ENCODE measurements around the gene RANBP1. TPM values are rescaled to one million over a fixed set of nuclear protein-coding genes. Genes with fewer than 3 reads are reported as not detected.
"Not testable (repeated sequence)": the region's sequence is repeated elsewhere in the genome, so short reads cannot be mapped to it uniquely, and the experiment has no call there.

The RANBP1 gene
- total RNA-seq, result 100 to 1,000 TPM; 116 to 180 (median 140) TPM

GRCh38 chr22:20115691-20116375, at the start of gene RANBP1:
RANBP1 (plus strand) TSS chr22:20116104; CDS start chr22:20116185, 81 bp downstream.
- Histone ChIP-seq H3K36me3 (peaks cover 30 to 73% (median 70%) of the 10 kb centered on the region in 4 donors), H3K27ac (replicated peaks in 1 of 4) (peak within 1 kb of the TSS; percentile 85 to 91 (median 88)), H3K4me1 (peaks cover 35 to 57% (median 47%) of the 10 kb centered on the region in 4 donors), H3K4me3 (peak within 1 kb of the TSS; percentile 80 to 91 (median 86)), H3K27me3 (no peaks in the 10 kb centered on the region), H3K9me3 (no peaks in the 10 kb centered on the region)
- intact Hi-C loops (cut with DNase I), result no loop called here
- no peak for DNase-seq (ENCODE audit: extremely low spot score)
- 70% methylated on average over 26 of the region's 30 CpGs for WGBS
- TF ChIP-seq, protein P1, sequence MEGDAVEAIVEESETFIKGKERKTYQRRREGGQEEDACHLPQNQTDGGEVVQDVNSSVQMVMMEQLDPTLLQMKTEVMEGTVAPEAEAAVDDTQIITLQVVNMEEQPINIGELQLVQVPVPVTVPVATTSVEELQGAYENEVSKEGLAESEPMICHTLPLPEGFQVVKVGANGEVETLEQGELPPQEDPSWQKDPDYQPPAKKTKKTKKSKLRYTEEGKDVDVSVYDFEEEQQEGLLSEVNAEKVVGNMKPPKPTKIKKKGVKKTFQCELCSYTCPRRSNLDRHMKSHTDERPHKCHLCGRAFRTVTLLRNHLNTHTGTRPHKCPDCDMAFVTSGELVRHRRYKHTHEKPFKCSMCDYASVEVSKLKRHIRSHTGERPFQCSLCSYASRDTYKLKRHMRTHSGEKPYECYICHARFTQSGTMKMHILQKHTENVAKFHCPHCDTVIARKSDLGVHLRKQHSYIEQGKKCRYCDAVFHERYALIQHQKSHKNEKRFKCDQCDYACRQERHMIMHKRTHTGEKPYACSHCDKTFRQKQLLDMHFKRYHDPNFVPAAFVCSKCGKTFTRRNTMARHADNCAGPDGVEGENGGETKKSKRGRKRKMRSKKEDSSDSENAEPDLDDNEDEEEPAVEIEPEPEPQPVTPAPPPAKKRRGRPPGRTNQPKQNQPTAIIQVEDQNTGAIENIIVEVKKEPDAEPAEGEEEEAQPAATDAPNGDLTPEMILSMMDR (IDR thresholded peaks at IDR 0.05), result no peak
- TF ChIP-seq POLR2AphosphoS5 (IDR thresholded peaks at IDR 0.05) (no peak), EP300 (IDR thresholded peaks at IDR 0.05) (no peak), POLR2A (IDR thresholded peaks at IDR 0.05; ENCODE audit: low read depth) (no peak)

GRCh38 chr22:20066617-20067383, 49.1 kb upstream of the RANBP1 start:
- Histone ChIP-seq H3K4me3 (no peak overlapping the region), H3K36me3 (peaks cover 5 to 49% (median 33%) of the 10 kb centered on the region in 4 donors), H3K4me1 (no peaks in the 10 kb centered on the region), H3K27me3 (no peaks in the 10 kb centered on the region), H3K27ac (replicated peaks in 1 of 4) (no peak overlapping the region), H3K9me3 (no peaks in the 10 kb centered on the region)
- TF ChIP-seq EP300 (IDR thresholded peaks at IDR 0.05), result no peak
- no peak for DNase-seq (ENCODE audit: extremely low spot score)
- intact Hi-C loops (cut with DNase I), result no loop called here
- 95% methylated on average over 6 of the region's 11 CpGs for WGBS

DNA sequence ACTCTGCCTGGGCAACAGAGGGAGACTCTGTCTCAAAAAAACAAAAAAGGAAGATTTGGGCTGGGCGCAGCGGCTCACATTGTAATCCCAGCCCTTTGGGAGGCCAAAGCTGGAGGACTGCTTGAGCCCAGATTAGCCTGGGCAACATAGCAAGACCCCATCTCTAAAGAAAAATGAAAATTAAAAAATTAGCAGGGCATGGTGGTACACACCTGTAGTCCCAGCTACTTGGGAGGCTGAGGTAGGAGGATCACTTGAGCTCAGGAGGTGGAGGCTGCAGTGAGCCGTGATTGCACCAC, 48.6 kb upstream of the RANBP1 start:
- DNase-seq (ENCODE audit: extremely low spot score); H3K27me3 ChIP-seq; H3K9me3 ChIP-seq; intact Hi-C loops (cut with DNase I); H3K27ac ChIP-seq (replicated peaks in 1 of 4); H3K4me3 ChIP-seq; H3K4me1 ChIP-seq: not testable (repeated sequence)
- WGBS, result 96% methylated on average over 3 of the region's 3 CpGs
- H3K36me3 ChIP-seq, result peaks cover 3 to 44% (median 28%) of the 10 kb centered on the region in 4 donors

DNA sequence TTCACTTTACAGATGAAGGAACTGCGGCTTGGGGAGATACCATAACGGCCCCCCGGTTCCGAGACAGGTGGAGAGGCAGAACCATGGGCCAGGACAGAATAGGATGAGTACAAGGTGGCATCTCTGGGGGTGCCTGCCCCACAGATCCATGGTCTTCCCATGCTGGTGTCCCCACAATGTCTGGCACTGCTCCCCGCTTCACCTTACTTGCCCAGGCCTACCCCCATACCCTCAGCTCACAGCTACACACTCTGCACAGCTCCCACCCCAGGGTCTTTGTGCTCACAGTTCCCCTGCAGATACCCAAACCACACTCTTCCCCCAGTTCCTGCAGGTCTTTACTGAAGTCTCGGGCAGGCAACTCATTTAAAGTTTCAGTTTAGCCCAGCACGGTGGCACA, 47.3 kb upstream of the RANBP1 start:
- no peak overlapping the region for H3K27ac ChIP-seq (replicated peaks in 1 of 4)
- no peaks in the 10 kb centered on the region for H3K27me3 ChIP-seq
- peaks cover 0 to 31% (median 15%) of the 10 kb centered on the region in 4 donors for H3K36me3 ChIP-seq
- H3K4me3 ChIP-seq, result no peak overlapping the region
- DNase-seq (ENCODE audit: extremely low spot score), result no peak
- H3K4me1 ChIP-seq, result no peaks in the 10 kb centered on the region
- TF ChIP-seq EP300 (IDR thresholded peaks at IDR 0.05), result no peak
- intact Hi-C loops (cut with DNase I), result no loop called here
- H3K9me3 ChIP-seq, result no peaks in the 10 kb centered on the region
- WGBS, result 96% methylated on average over 7 of the region's 7 CpGs

DNA sequence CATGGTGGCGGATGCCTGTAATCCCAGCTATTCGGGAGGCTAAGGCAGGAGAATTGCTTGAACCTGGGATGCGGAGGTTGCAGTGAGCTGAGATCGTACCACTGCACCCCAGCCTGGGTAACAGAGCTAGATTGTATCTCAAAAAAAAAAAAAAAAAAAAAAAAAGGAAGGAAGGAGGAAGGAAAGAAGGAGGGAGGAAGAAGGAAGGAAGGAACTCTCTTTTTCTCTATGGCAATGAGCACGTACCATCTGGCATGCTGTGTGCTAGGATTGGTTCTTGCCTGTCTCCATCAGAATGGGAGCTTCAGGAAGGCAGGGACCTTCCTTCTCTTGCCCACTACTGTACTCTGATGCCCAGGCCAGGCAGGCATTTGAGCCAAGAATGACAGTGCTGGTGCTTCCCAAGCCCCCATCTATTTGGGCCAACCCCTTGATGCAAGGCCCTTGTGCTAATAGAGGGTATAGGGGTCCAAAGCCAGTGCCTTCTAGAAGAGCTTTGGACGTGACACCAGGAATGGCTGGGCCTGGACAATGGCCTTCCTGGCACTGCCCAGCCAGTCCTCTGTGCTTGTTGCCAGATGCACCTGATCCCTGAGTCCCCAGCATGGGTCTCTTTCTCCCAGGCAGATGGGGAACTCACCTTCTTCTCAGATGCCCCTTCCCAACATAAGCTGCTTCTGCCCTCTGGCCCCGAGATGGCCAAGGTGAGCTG, 46.4 kb upstream of the RANBP1 start:
- DNase-seq (ENCODE audit: extremely low spot score), result no peak
- TF ChIP-seq EP300 (IDR thresholded peaks at IDR 0.05) (no peak), POLR2A (IDR thresholded peaks at IDR 0.05; ENCODE audit: low read depth) (no peak), POLR2AphosphoS5 (IDR thresholded peaks at IDR 0.05) (no peak)
- TF ChIP-seq, protein P1 (IDR thresholded peaks at IDR 0.05), result no peak
- Histone ChIP-seq H3K27me3 (no peaks in the 10 kb centered on the region), H3K4me3 (no peak overlapping the region), H3K36me3 (peaks cover 0 to 22% (median 6%) of the 10 kb centered on the region in 4 donors), H3K4me1 (no peaks in the 10 kb centered on the region), H3K27ac (replicated peaks in 1 of 4) (no peak overlapping the region), H3K9me3 (no peaks in the 10 kb centered on the region)
- intact Hi-C loops (cut with DNase I), result no loop called here
- 96% methylated on average over 5 of the region's 7 CpGs for WGBS

GRCh38 chr22:20071524-20071972, 44.4 kb upstream of the RANBP1 start:
- Histone ChIP-seq H3K27me3 (no peaks in the 10 kb centered on the region), H3K9me3 (no peaks in the 10 kb centered on the region), H3K4me1 (no peaks in the 10 kb centered on the region), H3K36me3 (peaks cover 0 to 2% (median 0%) of the 10 kb centered on the region in 4 donors), H3K4me3 (no peak overlapping the region), H3K27ac (replicated peaks in 1 of 4) (no peak overlapping the region)
- 88% methylated on average over 8 of the region's 8 CpGs for WGBS
- DNase-seq (ENCODE audit: extremely low spot score), result no peak
- intact Hi-C loops (cut with DNase I), result no loop called here
- TF ChIP-seq EP300 (IDR thresholded peaks at IDR 0.05), result no peak
- TF ChIP-seq, protein P1 (IDR thresholded peaks at IDR 0.05), result no peak
- TF ChIP-seq POLR2A (IDR thresholded peaks at IDR 0.05; ENCODE audit: low read depth), result no peak
- TF ChIP-seq POLR2AphosphoS5 (IDR thresholded peaks at IDR 0.05), result no peak
